CD4-positive, alpha-beta T cell treated with Interleukin-15 for 1 hour (primary cell): Measurements from ENCODE around the gene TSPEAR.
A peak's percentile ranks its signal among the peaks of the same experiment; 100 is the strongest.
"Not testable (repeated sequence)": the region's sequence is repeated elsewhere in the genome, so short reads cannot be mapped to it uniquely, and the experiment has no call there.

Source experiments
- DNase-seq: peaks from one replicate; pipeline ENCODE4 v3.0.0-alpha.2; 2020

Gene TSPEAR

DNA sequence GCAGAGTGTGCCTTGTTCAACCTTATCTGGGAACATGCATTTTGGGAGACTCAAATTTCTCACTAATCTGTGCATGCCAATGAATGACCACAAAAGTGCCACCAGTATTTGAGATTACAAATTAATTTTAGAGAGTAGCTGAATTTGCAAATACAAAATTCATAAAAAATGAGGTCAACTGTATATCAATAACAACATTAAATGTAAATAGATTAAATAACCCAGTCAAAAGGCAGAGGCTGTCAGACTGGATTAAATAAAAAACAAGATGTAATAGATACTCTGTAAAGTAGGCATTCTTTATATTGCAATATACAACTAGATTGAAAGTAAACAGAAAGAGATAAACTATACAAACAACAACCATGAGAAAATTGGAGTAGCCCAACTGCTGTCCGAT, 147.3 kb downstream of the TSPEAR start:
- DNase-seq, result no peak

DNA sequence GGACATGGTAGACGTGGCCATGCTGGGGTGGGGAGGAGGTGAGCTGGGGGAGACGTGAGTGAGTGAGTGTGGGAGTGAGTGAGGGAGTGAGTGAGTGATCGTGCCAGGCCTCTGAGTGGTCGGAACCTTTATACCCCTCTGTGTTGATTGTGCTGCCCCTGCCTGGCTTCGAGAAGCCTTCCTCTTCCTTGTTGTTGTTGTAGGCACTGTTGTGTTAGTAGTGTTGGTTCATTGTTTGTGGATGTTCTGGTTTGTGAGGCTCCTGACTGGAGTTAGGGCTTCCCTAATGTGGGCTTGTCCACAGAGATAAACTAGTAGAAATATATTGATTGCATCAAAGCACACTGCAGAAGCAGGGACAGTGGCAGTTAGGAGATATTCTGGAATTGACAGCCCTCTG, 152.7 kb downstream of the TSPEAR start, which contains the start of gene KRTAP10-3:
Gene KRTAP10-3, minus strand, starts transcription at position 101 of the 400 bp plus-strand sequence. Its CDS starts 80 bp downstream, at position 21.
- DNase-seq, result no peak

DNA sequence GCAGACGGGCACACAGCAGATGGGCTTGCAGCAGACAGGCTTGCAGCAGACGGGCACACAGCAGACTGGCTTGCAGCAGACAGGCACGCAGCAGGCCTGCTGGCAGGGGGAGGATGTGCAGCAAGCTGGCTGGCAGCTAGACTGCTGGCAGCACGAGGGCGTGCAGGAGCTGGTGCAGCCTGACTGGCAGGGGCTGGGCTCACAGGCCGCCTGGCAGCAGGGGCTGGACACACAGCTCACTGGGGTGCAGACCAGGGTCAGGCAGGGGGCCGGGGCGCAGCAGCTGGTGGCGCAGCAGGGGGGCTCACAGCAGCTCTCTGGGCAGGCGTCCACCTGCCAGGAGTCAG, 153.1 kb downstream of the TSPEAR start:
- DNase-seq, result not testable (repeated sequence)

DNA sequence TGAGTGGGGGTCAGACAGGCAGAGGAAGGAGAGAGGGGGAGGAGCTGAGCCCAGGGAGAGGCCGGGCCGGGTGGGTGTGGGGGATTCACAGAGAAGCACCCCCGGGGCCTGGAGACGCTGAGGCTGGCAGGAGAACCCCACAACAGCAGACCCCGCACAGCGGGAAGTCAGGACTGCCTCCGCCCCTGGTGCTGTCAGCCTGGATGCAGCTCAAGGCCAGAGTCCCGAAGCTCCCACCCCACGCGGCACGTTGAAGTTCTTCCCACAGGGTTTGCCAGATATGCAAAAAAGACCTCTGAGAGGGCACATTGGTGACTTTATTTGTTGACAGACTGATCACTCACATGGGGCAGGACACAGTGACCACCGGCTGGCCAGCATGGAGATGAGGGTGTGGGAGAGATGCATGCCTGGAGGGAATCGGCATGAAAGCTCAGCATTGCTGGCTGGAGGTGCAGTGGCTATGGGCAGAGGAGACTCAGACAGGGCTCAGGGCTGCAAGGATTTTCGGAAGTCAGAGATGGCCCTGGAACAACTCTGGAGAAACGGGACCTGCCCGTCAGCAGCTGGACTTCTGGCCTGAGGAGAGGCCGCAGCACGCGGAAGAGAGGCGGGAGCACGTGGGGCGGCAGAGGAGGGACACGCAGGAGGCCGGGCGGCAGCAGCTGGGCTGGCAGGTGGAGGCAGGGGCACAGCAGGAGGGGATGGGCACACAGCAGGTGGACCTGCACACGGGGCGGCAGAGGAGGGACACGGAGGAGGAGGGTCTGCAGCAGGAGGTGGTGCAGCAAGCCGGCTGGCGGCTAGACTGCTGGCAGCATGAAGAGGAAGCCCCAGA, 153.7 kb downstream of the TSPEAR start:
- no peak for DNase-seq

DNA sequence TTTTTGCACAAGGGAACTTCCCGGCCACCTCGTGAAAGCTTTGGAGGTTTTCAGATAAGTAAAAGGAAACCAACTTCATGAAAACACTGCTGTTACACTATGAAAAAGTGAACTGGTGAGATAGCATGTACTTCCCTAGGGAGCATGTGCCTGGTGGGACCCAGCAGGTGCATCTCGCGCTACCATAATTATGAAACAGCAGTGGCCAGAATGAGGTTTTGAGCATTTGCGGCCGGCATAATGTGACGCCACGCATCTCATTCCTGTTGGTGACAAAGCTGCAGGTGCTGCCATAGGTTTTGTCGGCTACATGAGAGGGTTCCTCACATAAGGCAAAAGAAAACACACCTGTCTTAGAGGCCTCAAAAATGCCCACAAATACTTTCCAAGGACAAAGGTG, 154.5 kb downstream of the TSPEAR start:
- DNase-seq, result no peak

DNA sequence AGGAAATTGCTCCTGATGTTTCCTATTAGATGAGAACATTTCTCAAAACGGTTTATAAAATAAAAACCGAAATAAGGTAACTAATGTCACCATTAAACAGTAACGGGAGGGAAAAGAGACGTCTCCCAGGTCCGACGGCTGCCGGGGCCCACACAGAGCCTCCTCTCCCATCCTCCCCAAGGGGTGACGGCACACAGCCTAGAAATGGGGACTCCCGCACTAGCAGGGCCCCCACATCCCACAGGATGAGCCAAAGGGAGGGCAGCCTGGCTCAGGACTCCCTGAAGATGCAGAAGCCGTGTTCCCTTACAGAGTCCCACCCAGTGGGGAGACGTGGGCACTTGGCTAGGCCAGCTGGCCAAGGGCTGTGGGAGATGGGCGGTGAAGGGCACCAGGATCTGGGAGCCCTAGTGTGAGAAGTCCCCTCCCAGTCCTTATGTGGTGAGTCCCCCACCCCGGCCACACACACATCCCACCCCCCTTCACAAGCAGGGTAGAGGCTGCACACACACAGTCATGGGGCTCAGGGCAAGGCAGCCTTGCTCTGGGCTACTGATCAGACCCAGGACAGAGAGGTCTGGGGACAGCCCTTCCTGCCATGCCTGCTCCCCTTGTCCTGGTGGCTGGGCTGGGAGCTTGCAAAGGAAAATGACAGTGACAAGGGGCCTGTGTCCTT, 156.0 kb downstream of the TSPEAR start:
- DNase-seq, result no peak

DNA sequence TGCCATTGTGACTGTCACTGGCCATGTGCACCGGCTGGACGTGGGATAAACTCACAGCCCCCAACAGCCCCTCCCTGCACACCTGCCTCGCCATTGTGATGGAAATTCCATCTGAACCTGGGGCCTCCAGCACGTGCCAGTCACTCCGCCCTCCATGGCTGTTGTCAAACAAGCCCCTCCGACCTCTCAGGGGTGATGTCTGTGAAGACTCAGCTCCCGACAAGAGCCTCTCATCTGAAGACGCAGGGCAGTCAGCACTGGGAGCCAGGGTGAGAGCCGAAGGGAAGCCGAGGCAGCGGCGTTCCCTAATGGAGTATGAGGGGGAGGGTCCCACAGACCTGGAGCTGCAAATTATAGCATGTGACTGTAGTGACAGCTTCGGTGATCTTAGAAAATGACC, 158.7 kb downstream of the TSPEAR start:
- DNase-seq, result no peak

DNA sequence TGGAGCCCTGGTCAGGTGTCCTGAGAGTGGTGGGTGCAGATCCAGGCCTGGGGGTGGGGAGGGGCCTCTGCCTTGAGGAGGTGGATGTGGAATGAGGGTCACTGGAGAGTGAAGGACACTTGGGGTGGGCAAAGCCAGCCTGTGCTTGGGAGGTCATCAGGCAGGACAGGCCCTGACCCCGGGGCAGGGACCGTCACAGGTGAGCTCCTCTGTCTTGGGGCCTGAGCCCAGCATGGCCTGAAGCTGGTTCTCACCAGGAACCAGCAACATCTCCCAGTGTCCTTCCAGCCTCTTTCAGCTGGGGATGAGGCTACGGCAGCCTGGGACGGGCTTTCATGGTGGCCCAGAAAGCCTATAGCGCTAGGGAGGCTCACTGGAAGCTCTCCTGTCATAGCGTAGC, 159.2 kb downstream of the TSPEAR start:
- DNase-seq, result no peak

DNA sequence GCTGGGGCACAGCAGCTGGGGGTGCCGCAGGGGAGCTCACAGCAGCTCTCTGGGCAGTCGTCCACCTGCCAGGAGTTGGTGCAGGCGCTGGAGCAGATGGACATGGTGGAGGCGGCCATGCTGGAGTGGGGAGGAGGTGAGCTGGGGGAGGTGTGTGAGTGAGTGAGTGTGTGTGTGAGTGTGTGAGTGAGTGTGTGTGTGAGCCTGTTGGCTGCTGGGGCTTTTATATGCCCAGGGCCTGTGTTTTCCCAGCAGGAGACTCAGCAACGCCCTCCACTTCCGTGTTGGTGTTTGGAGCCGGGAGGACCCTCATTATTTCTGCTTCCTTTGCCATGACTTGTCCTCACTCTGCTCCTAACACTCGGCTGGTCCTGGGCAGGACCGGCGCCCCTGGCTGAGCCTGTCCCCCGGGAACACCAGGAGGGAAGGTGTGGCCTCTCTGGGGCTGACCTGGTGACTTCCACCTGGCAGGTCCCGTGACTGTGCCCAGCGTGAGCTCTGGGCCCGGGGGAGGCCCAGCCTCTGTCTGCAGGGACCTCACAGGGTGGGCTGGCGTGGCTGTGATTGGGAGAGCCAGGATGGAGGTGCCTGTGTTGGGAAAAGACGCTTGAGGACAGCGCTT, 159.9 kb downstream of the TSPEAR start, which contains the start of gene KRTAP10-2:
Gene KRTAP10-2, minus strand, starts transcription at position 166 of the 622 bp plus-strand sequence. Its CDS starts 47 bp downstream, at position 119.
- no peak for DNase-seq

DNA sequence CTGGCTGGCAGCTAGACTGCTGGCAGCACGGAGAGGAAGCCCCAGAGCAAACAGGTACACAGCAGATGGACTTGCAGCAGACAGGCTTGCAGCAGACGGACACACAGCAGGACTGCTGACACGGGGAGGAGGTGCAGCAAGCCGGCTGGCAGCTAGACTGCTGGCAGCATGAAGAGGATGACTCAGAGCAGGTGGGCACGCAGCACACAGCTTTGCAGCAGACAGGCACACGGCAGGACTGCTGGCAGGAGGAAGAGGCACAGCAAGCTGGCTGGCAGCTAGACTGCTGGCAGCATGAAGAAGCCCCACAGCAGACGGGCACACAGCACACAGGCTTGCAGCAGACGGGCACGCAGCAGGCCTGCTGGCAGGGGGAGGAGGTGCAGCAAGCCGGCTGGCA, 160.6 kb downstream of the TSPEAR start:
- DNase-seq, result no peak

DNA sequence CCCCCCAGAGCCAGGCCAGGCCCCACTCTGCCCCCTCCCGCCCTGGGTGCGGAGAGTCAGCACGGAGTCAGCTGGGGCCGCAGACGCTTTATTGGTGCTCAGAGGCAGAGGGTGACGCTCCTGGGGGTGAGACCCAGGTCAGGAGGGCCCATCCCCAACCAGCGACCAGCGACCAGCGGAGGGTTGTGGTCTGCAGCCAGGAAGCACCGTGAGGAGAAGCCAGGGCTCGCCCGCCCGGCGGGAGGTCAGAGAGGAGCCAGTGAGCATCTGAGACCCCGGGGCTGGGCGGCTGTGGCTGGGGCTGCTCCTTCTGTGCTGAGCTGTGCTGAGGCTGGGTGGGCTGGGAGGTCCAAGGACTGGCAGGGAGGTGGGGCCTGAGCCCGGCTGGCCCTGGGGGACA, 161.1 kb downstream of the TSPEAR start:
- not testable (repeated sequence) for DNase-seq

DNA sequence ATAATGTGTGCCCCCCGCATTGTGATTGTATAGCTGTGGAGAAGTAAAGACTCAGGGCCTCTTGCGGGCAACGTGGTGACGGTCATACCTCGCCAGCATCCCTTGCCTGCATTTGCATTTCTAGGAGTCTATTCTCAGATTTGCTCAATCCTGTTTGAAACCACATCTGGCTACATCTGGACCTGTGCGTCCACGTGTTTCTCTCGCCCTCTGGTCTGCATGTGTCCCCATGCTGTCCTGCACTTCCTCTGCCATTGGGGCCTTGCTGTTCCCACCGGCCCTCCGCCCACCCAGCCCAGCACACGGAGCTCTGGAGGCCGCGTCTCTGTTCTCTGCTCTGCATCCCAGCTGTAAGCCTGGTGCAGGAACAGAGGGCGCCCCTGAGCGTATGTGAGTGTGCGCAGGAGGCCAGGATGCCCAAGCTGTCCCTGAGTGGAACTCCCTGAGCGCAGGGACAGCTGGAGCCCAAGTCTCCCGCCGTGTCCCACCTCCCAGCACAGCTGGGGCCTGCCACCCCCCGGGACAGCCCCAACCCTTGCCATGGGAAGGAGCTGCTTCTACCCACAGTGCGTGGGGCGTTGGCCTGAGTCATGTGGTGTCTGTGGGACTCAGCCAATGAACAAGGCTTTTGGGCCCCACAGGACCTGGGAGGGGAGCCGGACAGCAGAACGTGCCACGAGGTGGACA, 161.7 kb downstream of the TSPEAR start:
- no peak for DNase-seq

DNA sequence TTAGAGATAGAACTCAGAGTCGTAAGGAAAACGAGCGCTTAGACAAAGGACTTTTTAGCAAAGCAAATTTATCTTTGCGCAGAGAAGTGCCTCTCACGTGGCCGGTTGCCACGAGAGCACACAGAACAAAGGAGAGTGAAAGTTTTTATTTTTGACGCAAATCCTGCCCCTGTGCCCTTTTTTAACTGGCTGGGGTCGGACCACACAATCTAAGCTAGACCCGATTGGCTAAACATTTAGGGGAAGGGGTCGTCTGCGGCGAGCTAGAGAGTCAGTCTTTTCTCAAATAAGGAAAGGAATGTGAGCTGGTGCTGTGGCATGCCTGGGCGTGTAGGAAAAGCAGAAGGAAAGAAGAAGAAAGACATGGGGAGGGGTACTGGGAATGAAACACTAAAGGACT, 162.4 kb downstream of the TSPEAR start:
- no peak for DNase-seq

DNA sequence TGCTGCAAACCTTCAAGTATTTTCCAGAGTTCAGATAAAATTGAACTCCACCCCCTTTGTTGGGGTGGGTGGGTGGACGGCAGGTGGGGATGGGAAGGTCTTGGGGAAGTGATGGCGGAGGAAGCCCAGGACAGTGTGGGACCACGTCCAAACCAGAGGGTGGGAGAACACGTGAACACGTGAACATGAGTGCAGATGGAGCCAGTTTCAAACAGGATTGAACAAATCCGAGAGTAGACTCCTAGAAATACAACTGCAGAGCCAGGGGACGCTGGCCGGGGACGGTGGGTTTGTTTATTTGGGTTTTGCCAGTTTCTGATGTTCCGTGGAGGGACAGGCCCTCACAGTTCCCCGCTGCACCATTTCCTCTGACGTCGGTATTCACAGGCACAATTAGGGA, 163.0 kb downstream of the TSPEAR start:
- no peak for DNase-seq

DNA sequence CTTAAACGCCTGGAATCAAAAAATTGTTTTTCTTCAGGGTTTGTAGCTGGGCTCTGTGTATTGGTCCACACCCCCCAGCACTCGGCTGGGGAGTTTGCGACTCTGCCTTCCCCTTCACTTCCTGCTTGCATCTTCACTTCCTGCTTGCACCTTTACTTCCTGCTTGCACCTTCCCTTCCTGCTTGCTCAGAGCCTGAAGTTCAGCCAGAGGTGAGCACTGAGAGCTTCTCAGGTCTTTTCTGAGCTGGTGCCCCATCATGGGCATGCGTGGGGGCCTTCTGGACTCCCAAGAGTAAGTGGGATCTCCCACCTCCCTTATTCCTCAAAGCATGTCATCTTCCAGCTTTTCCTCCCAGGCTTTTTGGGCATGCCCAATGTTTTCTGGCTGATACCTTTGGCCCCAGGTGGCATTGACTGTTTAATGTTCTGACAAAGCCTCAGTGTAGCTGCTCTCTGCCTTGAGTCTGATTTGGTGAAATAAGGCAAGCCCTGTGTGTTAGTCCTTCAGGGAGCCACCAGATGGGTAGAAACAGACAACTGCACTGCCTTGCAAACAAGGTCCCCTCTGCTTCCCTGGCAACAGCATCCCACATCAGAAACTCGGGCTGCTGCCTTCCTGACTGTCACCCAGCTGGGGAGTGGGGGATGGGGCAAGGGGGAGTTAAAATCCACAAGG, 163.6 kb downstream of the TSPEAR start:
- DNase-seq, result peak; percentile 47

DNA sequence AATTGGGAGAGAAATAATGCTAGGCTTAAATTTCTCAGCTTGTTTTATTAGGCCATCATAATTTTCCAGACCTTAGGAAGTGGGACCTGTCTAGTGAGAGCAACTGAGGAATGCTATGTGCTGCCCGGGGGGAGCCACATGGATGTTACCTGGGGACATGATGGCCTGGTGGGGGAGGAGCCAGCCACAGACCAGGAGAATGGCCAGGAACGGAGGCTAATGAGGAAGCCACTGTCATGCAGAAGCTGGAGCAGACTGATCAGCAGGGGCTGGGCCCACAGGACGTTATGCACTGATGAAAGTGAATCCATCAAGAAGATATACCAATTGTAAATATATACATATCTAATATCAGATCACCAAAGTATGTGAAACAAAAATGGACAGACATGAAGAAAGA, 166.8 kb downstream of the TSPEAR start:
- no peak for DNase-seq

DNA sequence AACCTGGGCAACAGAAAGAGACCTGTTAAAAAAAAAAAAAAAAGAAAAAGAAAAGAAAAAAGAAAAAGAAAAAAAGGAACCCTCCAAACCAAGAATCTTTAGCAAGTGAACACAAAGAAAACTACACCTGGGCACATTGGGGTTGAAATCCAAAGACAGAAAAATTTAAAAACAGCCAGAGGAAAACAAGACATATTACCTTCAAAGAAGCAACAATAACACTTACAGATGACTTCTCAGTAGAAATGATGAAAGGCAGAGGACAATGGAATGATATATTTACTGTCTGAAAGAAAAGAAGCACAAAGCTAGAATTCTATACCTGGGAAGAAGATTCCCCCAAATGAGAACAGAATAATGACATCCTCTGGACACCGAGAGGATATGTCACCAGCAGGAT, 168.7 kb downstream of the TSPEAR start:
- DNase-seq, result no peak

DNA sequence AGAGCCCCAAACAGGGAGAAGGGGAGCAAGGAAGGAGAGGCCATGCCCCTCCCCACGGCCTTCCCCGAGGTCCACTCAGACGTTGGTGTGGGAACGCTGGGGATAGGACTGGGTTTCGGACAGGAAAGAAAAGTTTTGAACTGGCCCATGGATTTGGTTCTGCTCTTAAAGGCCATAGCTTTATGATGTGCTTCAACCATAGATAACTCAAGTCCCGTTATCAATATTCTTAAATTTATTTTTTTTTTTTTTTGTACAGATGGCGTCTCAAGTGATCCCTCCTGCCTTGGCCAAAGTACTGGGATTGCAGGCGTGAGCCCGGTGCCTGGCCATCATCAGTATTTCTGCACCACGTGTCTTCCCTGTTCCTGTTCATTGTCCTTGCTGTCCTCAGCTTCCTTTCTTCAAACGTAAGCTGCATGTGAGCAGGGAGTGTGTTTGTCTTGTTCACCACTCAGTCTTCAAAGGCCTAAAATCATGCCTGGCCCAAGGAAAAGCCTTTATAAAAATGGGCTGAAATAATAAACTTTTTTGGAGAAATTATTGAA, 170.6 kb downstream of the TSPEAR start:
- DNase-seq, result no peak

DNA sequence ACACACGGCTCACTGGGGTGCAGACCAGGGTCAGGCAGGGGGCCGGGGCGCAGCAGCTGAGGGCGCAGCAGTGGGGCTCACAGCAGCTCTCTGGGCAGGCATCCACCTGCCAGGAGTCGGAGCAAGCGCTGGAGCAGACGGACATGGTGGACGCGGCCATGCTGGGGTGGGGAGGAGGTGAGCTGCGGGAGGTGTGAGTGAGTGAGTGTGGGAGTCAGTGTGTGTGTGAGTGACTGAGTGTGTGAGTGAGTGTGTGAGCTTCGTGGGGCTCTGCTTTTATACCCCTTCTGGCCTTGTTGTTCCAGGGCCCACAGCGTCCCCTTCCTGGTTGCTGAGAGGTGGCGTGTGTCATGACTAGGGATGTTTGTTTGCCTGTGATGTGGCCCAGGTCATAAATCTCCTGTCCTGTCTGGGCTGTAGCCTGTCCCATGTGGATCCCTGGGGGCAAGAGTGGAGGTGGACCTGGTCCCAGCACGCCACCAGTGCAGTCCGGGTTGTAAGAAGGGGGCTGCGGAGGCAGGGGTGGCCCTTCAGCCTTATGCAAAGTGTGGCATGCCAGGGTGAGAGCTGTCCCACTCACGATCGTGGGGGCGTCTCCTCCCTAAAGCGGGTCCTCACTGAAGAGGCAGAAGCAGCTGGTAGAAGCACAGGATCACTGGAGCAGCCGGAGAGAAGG, 171.2 kb downstream of the TSPEAR start, which contains the start of gene KRTAP10-1:
Gene KRTAP10-1, minus strand, starts transcription at position 205 of the 676 bp plus-strand sequence. Its CDS starts 45 bp downstream, at position 160.
- no peak for DNase-seq

DNA sequence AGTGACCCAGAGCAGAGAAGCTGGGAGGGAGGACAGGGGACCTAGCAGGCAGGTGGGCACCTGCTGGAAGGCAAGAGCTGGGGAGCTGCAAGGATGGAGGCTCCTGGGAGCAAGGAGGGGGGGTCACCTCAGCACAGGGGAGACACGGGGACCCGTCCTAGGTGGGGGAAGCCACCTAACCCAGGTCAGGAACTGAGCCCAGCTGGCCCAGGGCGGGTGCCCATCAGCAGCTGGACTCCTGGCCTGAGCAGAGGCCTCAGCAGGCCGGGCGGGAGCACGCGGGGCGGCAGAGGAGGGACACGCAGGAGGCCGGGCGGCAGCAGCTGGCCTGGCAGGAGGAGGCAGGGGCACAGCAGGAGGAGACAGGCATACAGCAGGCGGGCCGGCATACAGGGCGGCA, 172.3 kb downstream of the TSPEAR start:
- DNase-seq, result no peak
